HG03354 (cell line): Measurements from ENCODE around the gene FKBP7.
A peak's percentile ranks its signal among the peaks of the same experiment; 100 is the strongest.
"Not testable (repeated sequence)": the region's sequence is repeated elsewhere in the genome, so short reads cannot be mapped to it uniquely, and the experiment has no call there.

Source experiments
- ATAC-seq: cut with Tn5 transposase; IDR thresholded peaks from one replicate; pipeline ENCODE4 v1.9.1; 2021; ENCODE audit warnings: mild to moderate bottlenecking; ENCODE audit not compliant: unreplicated experiment, poor library complexity, severe bottlenecking

Gene FKBP7

DNA sequence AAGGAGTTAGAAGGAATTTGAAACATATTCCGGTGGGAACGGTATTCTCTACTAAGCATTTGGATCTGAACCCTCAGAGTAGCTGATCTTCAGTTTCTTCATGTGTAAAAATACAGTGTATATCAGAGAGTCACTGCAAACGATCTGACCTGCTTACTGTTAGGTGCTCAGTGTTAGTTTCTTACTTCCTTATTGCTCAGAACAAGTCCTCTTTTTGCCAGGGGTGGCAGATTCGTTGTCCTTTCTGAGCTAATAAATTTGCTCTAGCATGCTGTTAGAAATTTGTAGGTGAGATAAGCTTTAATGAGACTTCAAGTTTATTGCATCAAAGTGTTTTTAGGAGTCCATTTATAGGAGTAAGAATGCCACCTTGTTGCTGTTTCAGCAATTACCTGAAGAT is 17.6 kb upstream of the FKBP7 start:
- ATAC-seq = no peak

GRCh38 chr2:178491612-178492011 is 13.2 kb upstream of the FKBP7 start:
- no peak for ATAC-seq

DNA sequence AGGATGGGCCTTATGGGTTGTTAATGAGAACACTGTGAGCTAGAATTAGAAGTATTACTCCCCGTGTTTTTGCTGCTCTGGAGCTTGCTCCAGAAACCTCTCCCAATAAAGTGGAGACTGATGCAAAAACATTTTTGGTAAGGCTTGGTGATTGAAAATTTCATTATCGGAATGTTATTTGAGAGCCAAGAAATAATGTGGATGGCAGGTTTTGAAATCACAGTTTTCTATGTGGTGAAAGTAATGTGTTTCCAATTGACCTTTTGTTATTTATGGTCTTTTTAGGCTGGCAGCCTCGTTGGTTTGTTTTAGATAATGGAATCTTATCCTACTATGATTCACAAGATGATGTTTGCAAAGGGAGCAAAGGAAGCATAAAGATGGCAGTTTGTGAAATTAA is 7.0 kb upstream of the FKBP7 start:
- no peak for ATAC-seq

DNA sequence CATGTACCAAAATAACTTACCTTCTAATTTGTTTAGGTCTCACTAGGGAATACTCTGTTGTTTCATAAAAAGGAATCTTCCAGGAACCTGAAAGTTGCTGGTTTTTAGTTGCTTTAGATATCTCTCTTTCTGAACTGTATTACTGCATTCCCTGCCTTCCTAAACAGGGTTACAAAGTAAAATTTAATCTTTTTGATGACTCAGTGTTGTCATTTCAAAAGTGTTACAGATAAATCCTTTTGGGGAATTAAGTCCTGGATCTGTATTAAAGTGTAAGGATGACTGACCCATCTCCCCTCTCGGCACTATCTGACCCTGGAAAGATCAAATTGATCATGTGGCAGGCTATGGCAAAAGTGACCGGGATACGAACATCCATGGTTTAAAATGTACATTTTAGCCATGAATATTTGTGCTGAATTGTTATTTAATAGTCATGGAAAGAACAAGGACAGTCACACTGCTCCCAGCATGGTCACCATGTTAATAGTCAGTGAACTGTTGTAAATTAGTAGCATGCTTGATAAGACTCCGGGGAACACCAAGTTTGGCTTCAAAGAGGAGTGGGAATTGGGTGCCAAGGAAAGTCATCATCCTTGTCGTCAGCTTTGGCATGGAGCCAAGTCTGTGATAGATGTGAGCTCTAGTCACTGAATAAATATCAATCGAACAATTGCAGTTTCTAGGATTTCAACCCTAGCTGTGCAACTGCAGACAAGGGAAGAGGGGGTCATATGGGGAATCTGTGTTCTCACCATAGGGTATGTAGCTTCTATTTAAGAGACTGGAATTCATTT is 6.0 kb upstream of the FKBP7 start:
- ATAC-seq = no peak

DNA sequence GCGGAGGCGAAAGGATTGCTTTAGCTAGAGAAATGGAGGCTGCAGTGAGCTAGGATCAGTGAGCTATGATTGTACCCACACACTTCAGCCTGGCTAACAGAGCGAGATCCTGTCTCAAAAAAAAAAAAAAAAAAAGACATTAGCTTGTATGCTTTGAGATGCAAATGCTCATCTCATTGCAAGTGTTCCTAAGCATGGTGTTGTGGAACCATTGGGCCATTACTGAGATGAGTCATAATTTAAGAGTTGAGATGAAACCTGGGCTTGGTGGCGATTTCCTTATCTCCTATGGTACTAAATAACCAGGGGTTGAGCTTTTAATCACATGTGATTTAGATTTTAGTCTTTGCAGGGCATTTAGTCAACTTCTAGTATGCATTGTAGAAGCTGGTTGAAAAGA is 4.0 kb upstream of the FKBP7 start:
- ATAC-seq = peak; percentile 40

DNA sequence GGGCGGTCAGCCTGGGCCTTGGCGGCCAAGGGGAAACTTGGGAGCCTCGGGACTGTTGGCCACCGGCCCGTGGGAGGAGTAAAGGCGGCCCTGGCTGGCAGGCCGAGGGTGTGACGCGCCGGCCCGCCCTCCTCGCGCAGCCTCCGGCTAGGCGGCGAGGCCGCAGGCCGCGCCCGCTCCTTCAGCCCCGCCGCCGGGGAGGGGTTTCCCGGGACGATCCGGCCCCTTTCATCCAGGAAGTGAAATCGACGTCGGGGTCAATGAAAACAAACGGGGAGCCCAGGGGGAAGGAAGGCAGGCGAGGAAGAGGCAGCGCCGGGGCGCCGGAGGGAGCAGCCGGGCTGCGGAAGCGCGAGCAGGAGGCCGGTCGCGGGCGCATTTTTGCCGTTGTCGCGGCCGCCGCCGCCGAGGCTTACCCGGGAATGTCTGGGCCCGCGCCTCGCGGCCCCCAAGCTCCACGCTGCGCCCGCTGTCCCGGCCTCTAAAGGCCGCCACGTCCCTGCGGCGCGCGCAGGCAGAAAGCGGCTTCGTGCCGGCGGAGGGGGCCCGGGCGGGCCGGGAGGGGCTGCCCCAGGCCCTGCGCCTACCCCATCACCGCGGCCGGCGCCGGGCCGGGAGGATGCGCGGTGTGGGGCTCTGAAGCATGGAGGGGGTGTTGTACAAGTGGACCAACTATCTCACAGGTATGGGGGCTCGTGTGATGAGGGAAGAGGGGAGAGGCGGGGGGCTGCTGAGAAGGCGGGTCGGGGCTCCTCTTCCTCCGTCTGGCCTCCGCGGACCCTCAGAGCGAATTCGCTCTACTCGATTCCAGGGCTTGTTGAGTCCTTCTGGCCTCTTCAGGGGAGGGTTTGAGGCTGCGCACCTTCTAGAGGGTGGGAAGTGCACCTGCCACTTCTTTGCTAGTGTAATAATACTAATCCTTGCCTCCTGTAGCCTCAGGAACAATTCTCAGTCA is 2.1 kb upstream of the FKBP7 start, which contains the start of gene PLEKHA3:
PLEKHA3 (plus strand) TSS at position 231 of the 955 bp plus-strand sequence; CDS start at position 644, 413 bp downstream.
- ATAC-seq = peak; percentile 59

GRCh38 chr2:178479758-178480226 is 1.4 kb upstream of the FKBP7 start:
- ATAC-seq = no peak

- no peak for ATAC-seq
Observed at GRCh38 chr2:178479275-178479616, 846 bp upstream of the FKBP7 start.

DNA sequence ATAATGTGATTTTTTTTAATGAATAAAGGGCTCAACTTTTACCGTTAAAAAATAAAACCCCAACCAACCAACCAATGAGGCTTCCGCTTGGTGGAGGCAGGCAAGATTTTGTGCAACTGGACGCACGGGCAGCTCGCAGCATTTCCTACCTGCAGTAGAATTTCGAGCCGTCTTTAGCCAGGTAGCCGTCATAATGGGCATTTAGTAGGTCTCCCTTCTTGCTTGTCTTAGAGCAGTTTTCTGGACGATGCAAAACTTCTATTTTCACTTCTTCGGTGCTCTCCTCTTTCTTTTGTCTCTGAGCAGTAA is 316 bp downstream of the FKBP7 start:
- peak; percentile 8 for ATAC-seq

DNA sequence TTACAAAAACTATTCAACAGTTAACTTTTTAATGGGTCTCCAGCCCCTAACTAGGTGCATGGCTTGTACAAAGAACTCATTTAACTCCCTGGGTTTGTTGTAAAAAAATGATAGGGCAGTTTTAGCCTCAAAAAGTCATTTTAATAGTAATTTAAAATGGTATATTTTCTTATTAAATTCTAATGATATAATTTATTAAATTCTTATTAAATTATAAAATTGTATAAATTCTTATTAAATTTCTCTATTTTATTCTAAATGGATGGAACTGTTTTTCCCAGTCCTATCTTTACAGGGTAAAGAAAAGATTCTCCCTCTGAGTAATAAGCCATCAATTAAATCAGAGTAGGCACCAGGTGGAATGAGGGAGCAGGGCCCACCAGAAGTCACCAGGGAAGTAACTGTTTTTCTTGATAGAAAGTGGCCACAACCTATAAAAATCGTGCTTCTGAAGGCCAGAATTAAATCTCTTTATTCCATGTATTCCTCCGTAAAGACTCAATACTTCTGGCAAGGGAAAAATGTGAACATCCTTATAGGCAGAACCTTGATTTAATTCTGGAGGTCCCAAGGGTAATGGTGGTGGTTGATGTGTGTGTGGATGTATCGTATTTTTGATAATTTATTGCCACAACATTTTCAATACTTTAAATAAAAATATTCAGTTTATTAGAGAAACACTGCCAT is 814 bp downstream of the FKBP7 start:
- ATAC-seq = no peak

DNA sequence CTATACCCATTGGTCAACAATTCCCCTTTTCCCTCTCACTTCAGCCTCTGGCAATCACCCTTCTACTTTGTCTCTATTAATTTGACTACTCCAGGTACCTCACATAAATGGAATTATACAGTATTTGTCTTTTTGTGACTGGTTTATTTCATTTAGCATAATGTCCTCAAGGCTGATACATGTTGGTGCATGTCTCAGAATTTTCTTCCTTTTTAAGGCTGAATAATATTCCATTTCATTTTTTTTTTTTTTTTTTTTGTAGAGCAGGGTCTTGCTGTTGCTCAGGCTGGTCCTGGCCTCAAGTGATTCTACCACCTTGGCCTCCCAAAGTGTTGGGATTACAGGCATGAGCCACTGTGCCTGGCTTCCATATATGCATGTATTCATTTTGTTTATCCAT is 1.9 kb downstream of the FKBP7 start:
- ATAC-seq = no peak

DNA sequence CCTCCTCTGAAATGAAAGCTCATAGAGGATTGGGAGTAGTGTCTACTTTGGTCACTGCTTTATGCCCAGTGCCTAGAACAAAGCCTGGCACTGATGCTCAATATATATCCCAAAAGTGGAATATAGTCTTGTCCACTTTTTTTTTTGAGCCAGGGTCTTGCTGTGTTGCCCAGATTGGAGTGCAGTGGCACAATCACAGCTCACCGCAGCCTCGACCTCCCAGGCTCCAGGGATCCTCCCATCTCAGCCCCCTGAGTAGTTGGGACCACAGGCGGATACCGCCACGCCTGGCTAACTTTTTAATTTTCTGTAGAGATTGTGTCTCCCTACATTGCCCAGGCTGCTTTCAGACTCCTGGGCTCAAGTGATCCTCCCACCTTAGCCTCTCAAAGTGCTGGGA is 3.8 kb downstream of the FKBP7 start:
- ATAC-seq = no peak

DNA sequence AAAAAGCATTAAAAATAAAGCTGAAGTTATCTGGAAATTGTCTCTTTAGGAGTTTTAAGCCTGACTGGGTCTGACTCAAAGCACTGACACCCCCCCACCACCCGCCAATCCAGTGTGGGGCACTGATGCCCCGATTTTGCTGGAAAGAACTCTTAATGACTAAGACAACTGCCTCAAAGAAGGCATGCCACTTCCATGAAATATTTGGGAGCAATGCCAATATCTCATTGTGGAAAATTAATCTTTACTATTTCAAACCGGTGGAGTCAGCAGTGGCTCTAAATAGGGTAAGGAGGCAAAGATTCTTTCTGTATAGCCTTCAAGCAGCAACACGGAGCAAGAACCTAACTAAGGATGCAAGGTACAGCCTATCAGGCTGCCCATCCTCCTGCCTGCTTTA is 4.5 kb downstream of the FKBP7 start:
- no peak for ATAC-seq

- ATAC-seq = no peak
Observed at GRCh38 chr2:178473373-178473772, 5.0 kb downstream of the FKBP7 start.

GRCh38 chr2:178471313-178471712 is 7.1 kb downstream of the FKBP7 start:
- not testable (repeated sequence) for ATAC-seq

DNA sequence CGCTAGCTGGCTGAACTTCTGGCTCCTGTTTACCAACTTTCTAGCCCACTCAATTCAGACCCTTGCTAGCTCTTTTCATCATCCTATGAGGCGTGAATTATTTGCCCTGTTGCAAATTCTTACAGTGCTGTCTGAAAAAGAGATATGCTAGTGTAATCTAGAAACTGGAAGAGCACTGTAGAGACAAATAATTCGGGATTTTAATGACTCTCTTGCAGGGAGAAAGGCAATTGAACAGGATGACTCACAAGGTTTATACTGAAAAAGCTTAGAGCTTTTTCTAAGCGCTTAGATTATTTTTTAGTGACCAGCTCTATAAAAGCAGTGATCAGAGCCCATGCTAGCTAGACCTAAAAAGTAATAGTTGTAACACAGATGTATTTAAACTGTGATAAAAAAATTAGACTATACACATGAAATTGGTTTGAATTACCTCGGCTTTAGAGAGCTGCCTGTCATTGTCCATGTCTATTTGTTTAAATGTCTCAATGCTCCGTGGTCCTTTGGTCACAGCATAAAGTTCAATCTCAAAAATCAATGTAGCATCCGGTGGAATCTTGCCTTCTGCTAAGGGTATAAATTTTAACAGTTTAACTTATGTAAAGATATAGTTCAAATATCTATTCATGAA is 9.1 kb downstream of the FKBP7 start:
- no peak for ATAC-seq

DNA sequence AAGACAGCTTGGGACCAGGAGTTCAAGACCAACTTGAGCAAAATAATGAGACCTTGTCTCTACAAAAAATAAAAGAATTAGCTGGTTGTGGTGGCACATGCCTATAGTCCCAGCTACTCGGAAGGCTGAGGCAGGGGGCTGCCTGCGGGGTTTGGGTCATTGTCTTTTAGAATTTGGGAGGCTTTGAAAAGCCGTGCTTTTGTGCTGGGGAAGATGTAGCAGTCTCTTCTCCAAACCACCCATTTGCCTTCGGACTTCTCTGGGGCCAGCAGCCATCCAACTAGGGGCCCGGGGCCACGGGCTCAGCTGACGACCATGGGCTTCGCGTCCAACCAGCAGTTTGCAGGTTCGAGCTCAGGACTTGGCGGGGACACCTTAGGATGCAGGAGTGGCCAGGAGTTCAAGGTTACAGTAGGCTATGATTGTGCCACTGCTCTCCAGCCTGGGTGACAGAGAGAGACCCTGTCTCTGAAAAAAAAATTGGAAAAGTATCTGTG is 21.0 kb downstream of the FKBP7 start:
- no peak for ATAC-seq

- ATAC-seq = no peak
Observed at GRCh38 chr2:178455947-178456346, 22.5 kb downstream of the FKBP7 start.

- no peak for ATAC-seq
Observed at GRCh38 chr2:178452870-178453269, 25.5 kb downstream of the FKBP7 start.

DNA sequence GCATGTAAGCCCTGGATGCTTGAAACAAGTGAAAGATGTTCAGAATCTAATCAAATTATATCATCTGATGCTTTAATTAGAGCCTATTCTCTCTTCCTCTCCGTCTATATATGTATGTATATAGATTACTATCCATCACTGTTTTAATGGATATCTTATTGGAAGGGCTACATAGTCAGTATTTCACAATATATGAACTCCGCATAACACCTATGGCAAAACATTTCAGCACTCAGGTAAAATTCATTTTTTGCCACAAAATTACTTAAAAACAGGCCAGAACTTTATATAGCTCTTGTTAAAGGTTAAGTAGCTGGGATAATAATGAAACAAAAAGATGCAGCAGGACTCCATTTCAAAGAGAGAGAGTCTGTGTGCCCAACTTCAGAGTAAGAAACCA is 26.1 kb downstream of the FKBP7 start:
- no peak for ATAC-seq
